ENCODE data around the gene ZPR1.
"Not testable (repeated sequence)": the region's sequence is repeated elsewhere in the genome, so short reads cannot be mapped to it uniquely, and the experiment has no call there.

Gene ZPR1, protein sequence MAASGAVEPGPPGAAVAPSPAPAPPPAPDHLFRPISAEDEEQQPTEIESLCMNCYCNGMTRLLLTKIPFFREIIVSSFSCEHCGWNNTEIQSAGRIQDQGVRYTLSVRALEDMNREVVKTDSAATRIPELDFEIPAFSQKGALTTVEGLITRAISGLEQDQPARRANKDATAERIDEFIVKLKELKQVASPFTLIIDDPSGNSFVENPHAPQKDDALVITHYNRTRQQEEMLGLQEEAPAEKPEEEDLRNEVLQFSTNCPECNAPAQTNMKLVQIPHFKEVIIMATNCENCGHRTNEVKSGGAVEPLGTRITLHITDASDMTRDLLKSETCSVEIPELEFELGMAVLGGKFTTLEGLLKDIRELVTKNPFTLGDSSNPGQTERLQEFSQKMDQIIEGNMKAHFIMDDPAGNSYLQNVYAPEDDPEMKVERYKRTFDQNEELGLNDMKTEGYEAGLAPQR

DNA sequence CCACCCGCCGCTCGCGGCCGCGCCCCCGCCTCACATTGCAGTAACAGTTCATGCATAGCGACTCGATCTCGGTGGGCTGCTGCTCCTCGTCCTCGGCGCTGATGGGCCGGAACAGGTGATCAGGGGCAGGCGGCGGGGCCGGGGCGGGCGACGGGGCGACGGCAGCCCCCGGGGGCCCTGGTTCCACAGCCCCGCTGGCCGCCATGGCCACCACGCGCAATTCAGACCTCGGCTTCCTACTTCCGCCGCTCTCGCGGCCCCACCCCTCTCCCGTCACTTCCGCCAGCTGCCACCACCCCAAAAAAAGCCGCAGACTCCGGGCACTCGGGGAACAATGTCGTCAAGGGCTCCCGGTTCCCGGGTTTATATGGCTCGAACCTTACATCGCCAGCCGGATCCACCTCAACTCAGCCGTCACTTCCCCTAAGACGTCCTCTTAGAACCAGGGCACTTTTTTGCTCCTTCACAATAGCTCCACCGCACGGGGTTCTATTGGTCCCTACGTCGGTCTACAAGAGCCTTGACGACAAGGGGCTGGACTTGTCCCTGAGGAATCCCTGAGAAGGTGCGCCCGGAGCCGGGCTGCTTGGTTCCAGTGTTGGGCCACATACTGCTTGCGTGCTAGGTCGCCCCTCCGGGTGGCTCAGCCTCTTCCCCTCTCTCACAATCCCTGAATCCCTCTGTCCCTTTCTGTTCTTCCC, at the start of gene ZPR1:
ZPR1 (minus strand) TSS at position 238 of the 701 bp plus-strand sequence; CDS start at position 205, 33 bp downstream.
- FAIRE-seq, result no peak

DNA sequence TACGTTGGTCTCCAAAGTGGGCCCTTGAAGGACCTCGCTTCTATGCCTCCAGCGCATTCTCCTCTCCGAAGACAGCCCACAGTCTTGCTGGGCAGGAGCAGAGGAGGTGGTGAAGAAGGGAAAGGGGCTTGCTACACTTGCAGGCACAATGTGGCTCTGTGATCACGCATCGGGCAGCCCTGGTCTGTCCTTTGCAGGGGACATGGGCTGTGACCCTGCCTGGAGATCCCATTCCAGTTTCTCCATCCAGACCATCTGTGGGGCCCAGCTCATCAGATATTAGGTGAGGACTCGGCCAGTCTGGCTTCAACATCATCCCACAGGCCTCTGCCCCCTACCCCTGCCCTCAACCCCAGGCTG, 48.8 kb upstream of the ZPR1 start:
- FAIRE-seq, result no peak

GRCh38 chr11:116835791-116836631, 48.2 kb upstream of the ZPR1 start:
- FAIRE-seq, result no peak

GRCh38 chr11:116835042-116835772, 47.4 kb upstream of the ZPR1 start:
- FAIRE-seq, result no peak

DNA sequence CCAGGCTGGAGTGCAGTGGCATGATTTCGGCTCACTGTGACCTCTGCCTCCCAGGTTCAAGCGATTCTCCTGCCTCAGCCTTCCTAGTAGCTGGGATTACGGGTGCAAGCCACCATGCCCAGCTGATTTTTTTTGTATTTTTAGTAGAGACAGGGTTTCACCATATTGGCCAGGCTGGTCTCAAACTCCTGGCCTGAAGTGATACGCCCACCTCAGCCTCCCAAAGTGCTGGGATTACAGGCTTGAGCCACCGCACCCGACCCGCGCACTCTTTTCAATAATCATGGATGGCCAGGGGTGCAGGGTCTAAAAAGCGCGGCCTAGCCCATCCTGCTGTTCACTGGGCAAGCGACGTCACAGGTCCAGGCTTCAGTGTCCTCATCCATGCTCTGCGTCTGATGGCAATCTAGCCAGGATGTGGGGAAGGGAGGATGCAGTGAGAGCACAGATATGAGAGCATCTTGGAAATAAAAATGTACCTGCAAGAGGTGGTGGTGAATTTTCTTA, 46.8 kb upstream of the ZPR1 start:
- not testable (repeated sequence) for FAIRE-seq

- no peak for FAIRE-seq
Measured at GRCh38 chr11:116833816-116834534, 46.2 kb upstream of the ZPR1 start.

DNA sequence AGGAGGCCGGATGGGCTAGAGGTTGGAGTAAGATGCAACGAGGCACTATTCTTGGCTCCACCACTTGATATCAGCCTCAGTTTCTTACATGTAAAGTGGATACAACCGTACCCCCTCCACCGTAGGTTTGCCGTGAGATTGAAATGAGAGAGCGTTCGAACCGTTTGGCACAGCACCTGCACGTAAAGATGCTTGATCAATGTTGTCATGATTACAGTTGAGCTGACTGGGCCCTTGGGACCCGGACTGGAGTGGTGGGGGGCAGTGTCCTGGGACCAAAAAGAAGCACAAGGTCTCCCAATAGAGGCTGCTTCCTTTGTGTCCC, 45.6 kb upstream of the ZPR1 start:
- FAIRE-seq, result no peak

GRCh38 chr11:116832350-116833290, 44.8 kb upstream of the ZPR1 start:
- FAIRE-seq, result no peak

DNA sequence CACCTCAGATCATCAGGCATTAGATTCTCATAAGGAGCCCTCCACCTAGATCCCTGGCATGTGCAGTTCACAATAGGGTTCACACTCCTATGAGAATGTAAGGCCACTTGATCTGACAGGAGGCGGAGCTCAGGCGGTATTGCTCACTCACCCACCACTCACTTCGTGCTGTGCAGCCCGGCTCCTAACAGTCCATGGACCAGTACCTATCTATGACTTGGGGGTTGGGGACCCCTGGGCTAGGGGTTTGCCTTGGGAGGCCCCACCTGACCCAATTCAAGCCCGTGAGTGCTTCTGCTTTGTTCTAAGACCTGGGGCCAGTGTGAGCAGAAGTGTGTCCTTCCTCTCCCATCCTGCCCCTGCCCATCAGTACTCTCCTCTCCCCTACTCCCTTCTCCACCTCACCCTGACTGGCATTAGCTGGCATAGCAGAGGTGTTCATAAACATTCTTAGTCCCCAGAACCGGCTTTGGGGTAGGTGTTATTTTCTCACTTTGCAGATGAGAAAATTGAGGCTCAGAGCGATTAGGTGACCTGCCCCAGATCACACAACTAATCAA, 44.0 kb upstream of the ZPR1 start:
- FAIRE-seq, result no peak

DNA sequence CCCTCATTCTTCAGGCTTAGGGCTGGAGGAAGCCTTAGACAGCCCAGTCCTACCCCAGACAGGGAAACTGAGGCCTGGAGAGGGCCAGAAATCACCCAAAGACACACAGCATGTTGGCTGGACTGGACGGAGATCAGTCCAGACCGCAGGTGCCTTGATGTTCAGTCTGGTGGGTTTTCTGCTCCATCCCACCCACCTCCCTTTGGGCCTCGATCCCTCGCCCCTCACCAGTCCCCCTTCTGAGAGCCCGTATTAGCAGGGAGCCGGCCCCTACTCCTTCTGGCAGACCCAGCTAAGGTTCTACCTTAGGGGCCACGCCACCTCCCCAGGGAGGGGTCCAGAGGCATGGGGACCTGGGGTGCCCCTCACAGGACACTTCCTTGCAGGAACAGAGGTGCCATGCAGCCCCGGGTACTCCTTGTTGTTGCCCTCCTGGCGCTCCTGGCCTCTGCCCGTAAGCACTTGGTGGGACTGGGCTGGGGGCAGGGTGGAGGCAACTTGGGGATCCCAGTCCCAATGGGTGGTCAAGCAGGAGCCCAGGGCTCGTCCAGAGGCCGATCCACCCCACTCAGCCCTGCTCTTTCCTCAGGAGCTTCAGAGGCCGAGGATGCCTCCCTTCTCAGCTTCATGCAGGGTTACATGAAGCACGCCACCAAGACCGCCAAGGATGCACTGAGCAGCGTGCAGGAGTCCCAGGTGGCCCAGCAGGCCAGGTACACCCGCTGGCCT, 42.5 kb upstream of the ZPR1 start:
- FAIRE-seq, result no peak

GRCh38 chr11:116829525-116830183, 41.8 kb upstream of the ZPR1 start, which contains the start of gene APOC3:
TSS of gene APOC3 (plus strand) at chr11:116829907. CDS start at chr11:116830583, 676 bp downstream.
- no peak for FAIRE-seq

- FAIRE-seq, result no peak
Measured at GRCh38 chr11:116828632-116829524, 41.1 kb upstream of the ZPR1 start.

DNA sequence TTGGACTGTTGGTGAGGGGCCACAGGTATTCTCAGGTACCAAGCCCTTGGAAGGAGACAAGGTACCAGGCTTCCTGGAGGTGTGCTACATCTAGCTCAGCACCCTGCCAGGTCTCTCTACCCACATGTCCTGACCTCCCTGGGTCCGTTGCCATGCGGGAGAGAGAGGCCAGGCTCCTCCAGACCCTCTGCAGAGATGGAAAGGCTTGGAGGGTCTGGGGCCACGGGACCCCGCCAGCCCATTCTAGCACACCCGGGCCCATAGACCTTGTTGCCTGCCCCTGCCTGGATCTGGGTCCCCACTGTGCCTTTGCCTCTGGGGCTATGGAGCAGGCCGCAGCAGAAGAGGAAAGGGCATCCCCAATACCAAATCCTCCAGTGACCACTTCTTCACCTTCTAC, 39.6 kb upstream of the ZPR1 start:
- FAIRE-seq, result no peak

DNA sequence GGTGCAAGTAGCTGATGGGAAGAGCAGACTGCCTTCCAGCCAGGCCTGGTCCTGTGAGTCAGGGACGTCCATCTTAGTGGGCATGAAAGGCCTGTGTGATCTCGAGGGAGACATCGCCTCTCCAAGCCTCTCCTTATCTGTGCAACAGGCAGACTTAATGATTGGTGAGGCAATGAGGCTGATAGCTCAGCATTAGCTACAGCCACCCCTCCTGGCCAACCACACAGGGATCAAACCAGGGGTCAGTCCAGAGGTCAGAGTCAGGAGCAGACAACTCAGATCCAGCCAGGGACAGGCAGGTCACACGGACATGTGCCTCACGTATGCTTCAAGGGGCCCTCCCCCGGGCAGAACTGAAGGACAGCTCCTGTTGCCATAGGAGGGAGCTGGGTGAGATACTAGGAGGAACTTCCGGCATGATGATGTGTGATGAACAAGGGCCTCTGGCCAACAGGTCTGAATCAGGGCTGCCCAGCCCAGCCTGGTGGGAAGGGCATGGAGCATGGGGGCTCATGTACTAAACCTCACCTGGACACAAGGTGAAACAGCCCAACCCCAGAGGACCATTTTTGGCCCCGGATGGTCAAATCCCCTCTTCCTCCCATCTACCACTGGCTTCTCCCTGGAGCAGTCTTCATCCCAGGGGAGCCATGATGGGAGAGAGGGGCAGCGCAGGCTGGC, 39.1 kb upstream of the ZPR1 start:
- no peak for FAIRE-seq

- no peak for FAIRE-seq
Measured at GRCh38 chr11:116825854-116826750, 38.3 kb upstream of the ZPR1 start.

DNA sequence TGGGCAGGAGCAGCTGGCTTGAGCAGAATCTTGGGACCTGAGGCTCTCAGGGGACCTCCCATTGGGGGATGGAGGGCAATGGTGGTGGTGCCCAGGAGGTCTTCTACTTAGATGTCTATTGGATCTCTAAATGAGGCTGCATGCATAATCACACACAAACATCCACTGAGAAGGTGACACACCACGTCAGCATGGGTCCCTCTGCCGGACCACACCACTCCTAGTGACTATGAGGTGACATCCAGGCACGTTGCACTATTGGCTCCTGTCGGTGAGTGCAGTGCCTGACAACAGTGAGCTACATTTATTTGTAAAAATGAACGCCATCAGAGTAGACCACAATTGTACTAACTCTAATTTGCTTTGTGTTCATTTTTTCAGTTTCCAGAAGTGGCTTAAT, 37.6 kb upstream of the ZPR1 start:
- FAIRE-seq, result no peak

Measured in A204.1 (cell line).